SK-N-SH (cell line): ENCODE data around the gene ARHGAP11A. TPM values are rescaled to one million over a fixed set of nuclear protein-coding genes. Genes with fewer than 3 reads are reported as not detected.

Experiments
- CTCF ChIA-PET: fragments of 300-600, 350-600 bp; formaldehyde crosslinking; extraction: SDS; loops from one replicate; lab custom pipeline; 2021; lab: Yijun Ruan, JAX
- POLR2A ChIA-PET: fragments of 350-600 bp; sonication (Branson Sonifier 250); formaldehyde crosslinking; extraction: SDS; loops from one replicate; lab custom pipeline; 2020; ENCODE audit warnings: antibody characterized with exemption, inconsistent platforms; lab: Yijun Ruan, JAX
- DNase-seq: peaks from one replicate; pipeline ENCODE4 v3.0.0; 2012
- H2AFZ ChIP-seq: fragments of 200-600 bp; sonication (generic); 2 replicates; pipeline ENCODE4 v1.8.1; 2016; ENCODE audit warnings: antibody characterized with exemption, mild to moderate bottlenecking, low read depth
- H3F3A ChIP-seq: fragments of 200-600 bp; sonication (generic); replicated peaks from 2 replicates; pipeline ENCODE3; 2016; ENCODE audit warnings: antibody characterized with exemption, mild to moderate bottlenecking; ENCODE audit not compliant: insufficient read depth
- H3K27ac ChIP-seq, 2 experiments: fragments of 200-500 bp in 1 of 2; fragments of 200-600 bp in 1 of 2; sonication (Bioruptor generic) in 1 of 2; sonication (generic), shearing (Covaris generic) in 1 of 2; 2 replicates each; pipeline versions ENCODE4 v1.5.1 to v1.6.1; 2014 to 2016; ENCODE audit warnings: low read depth in 2 of 2, inconsistent platforms in 1 of 2, low read length in 1 of 2, mild to moderate bottlenecking in 1 of 2, mixed read lengths in 1 of 2
- H3K27me3 ChIP-seq: fragments of 200-600 bp; sonication (generic), shearing (Covaris generic); 2 replicates; pipeline ENCODE4 v1.6.1; 2016; ENCODE audit warnings: mixed run types; ENCODE audit not compliant: insufficient read depth
- H3K36me3 ChIP-seq, 2 experiments: fragments of 200-500 bp in 1 of 2; fragments of 200-600 bp in 1 of 2; sonication (Bioruptor generic) in 1 of 2; sonication (generic) in 1 of 2; replicated peaks in 1 of 2; 2 replicates each; pipeline versions ENCODE3 to v1.5.1; 2014 to 2016; ENCODE audit warnings: low read length in 1 of 2, mild to moderate bottlenecking in 1 of 2; ENCODE audit not compliant: insufficient read depth in 2 of 2, control insufficient read depth in 1 of 2
- H3K4me1 ChIP-seq, 2 experiments: fragments of 200-500 bp in 1 of 2; fragments of 200-600 bp in 1 of 2; sonication (Bioruptor generic) in 1 of 2; sonication (generic), shearing (Covaris generic) in 1 of 2; 2 replicates each; pipeline versions ENCODE4 v1.5.1 to v1.6.1; 2014 to 2016; ENCODE audit warnings: low read depth in 1 of 2, low read length in 1 of 2, mixed run types in 1 of 2; ENCODE audit not compliant: insufficient read depth in 2 of 2, control insufficient read depth in 1 of 2
- H3K4me2 ChIP-seq: fragments of 200-600 bp; sonication (generic), shearing (Covaris generic); 2 replicates; pipeline ENCODE4 v1.6.1; 2017; ENCODE audit warnings: mixed run types
- H3K4me3 ChIP-seq, 2 experiments: fragments of 200-500 bp in 1 of 2; fragments of 200-600 bp in 1 of 2; sonication (Bioruptor generic) in 1 of 2; sonication (generic), shearing (Covaris generic) in 1 of 2; 2 replicates each; pipeline versions ENCODE4 v1.5.1 to v1.8.1; 2014 to 2016; ENCODE audit warnings: low read depth in 2 of 2, inconsistent platforms in 1 of 2, low read length in 1 of 2, mild to moderate bottlenecking in 1 of 2, mixed read lengths in 1 of 2, moderate library complexity in 1 of 2
- H3K79me2 ChIP-seq: fragments of 200-600 bp; sonication (generic); 2 replicates; pipeline ENCODE4 v1.8.1; 2017; ENCODE audit warnings: mild to moderate bottlenecking; ENCODE audit not compliant: insufficient read depth
- H3K9ac ChIP-seq: fragments of 200-600 bp; sonication (generic); 2 replicates; pipeline ENCODE4 v1.6.1; 2017; ENCODE audit warnings: mixed run types
- H3K9me2 ChIP-seq: fragments of 200-600 bp; sonication (generic); 2 replicates; pipeline ENCODE4 v1.6.1; 2017; ENCODE audit warnings: mixed run types
- H3K9me3 ChIP-seq: fragments of 200-600 bp; sonication (generic); 2 replicates; pipeline ENCODE4 v1.6.1; 2017; ENCODE audit warnings: mixed run types, mild to moderate bottlenecking, moderate library complexity
- H4K20me1 ChIP-seq: fragments of 200-600 bp; sonication (generic); 2 replicates; pipeline ENCODE4 v1.6.1; 2017; ENCODE audit warnings: mild to moderate bottlenecking, mixed run types; ENCODE audit not compliant: insufficient read depth
- CHD2 ChIP-seq: fragments of 150-350 bp; IDR thresholded peaks from 2 replicates; pipeline ENCODE4 v1.6.1; 2018; ENCODE audit warnings: low read length; ENCODE audit not compliant: partially characterized antibody
- CTCF ChIP-seq: fragments of 200-600 bp; sonication (generic); IDR thresholded peaks from 2 replicates; pipeline ENCODE4 v1.6.1; 2017; ENCODE audit warnings: antibody characterized with exemption, mild to moderate bottlenecking, moderate library complexity
- EP300 ChIP-seq, 2 experiments: IDR thresholded peaks; 2 replicates each; pipeline versions ENCODE4 v1.4.0 to v1.6.1; 2012; ENCODE audit warnings: borderline replicate concordance in 1 of 2, low read depth in 1 of 2, low read length in 1 of 2
- FOSL2 ChIP-seq: IDR thresholded peaks from 2 replicates; pipeline ENCODE4 v1.4.0; 2012; ENCODE audit warnings: low read depth, mild to moderate bottlenecking, moderate library complexity, borderline replicate concordance
- GABPA ChIP-seq: IDR thresholded peaks from 2 replicates; pipeline ENCODE4 v1.4.0; 2012; ENCODE audit warnings: low read depth, mild to moderate bottlenecking
- IRF3 ChIP-seq: fragments of 150-350 bp; IDR thresholded peaks from 2 replicates; pipeline ENCODE4 v1.6.1; 2016; ENCODE audit warnings: mild to moderate bottlenecking, low read depth, low read length
- RCOR1 ChIP-seq: fragments of 150-350 bp; IDR thresholded peaks from 2 replicates; pipeline ENCODE4 v1.6.1; 2017; ENCODE audit warnings: antibody characterized with exemption, low read length
- REST ChIP-seq: IDR thresholded peaks from 2 replicates; pipeline ENCODE4 v1.6.1; 2012; ENCODE audit warnings: mild to moderate bottlenecking, low read depth, low read length, moderate library complexity
- SMC3 ChIP-seq: IDR thresholded peaks from 2 replicates; pipeline ENCODE4 v1.6.1; 2012; ENCODE audit warnings: low read depth, low read length, improper control_type of control experiment
- TAF1 ChIP-seq: IDR thresholded peaks from 2 replicates; pipeline ENCODE4 v1.6.1; 2012; ENCODE audit warnings: low read depth, mild to moderate bottlenecking, low read length, moderate library complexity, borderline replicate concordance
- TCF12 ChIP-seq: IDR thresholded peaks from 2 replicates; pipeline ENCODE4 v1.4.0; 2012
- USF1 ChIP-seq: IDR thresholded peaks from 2 replicates; pipeline ENCODE4 v1.4.0; 2012; ENCODE audit warnings: low read depth, borderline replicate concordance
- USF2 ChIP-seq: fragments of 150-350 bp; IDR thresholded peaks from 2 replicates; pipeline ENCODE4 v1.6.1; 2017; ENCODE audit warnings: antibody characterized with exemption, low read length, low read depth, borderline replicate concordance
- ZBTB33 ChIP-seq: IDR thresholded peaks from 2 replicates; pipeline ENCODE4 v1.4.0; 2012; ENCODE audit warnings: low read depth, borderline replicate concordance
- WGBS: methylation state at CpG from one replicate; pipeline ENCODE4 v1.1.6; 2017; ENCODE audit warnings: low lambda C conversion rate; 5-methylcytosine and 5-hydroxymethylcytosine counted together
- polyA plus RNA-seq, 3 experiments: library from polyadenylated mRNA; depleted of rRNA; stranded (reverse); fragments of >200 nt; gene quantifications; 2 replicates each; pipeline ENCODE4 v1.2.3, GENCODE V29; 2012

The ARHGAP11A gene
- polyA plus RNA-seq, 1 of the 3 experiments (the other 2 are of a cell fraction), result 4.8 TPM

- no peak overlapping the region for H3K4me3 ChIP-seq
- H4K20me1 ChIP-seq, result no peaks in the 10 kb centered on the region
These were observed 59.4 kb downstream of the ARHGAP11A start for GRCh38 chr15:32674681-32675080.

More at GRCh38 chr15:32674681-32675080, 59.4 kb downstream of the ARHGAP11A start:
- Histone ChIP-seq H3K9ac (no peak overlapping the region), H3K9me2 (no peaks in the 10 kb centered on the region), H3K27ac (no peak overlapping the region), H2AFZ (no peak overlapping the region), H3K27me3 (no peaks in the 10 kb centered on the region), H3K4me1 (peaks cover 0 to 9% of the 10 kb centered on the region in 2 experiments; a peak in 2 of 4 replicates), H3F3A (no peaks in the 10 kb centered on the region), H3K9me3 (no peaks in the 10 kb centered on the region), H3K4me2 (no peak overlapping the region), H3K36me3 (no peaks in the 10 kb centered on the region), H3K79me2 (no peaks in the 10 kb centered on the region)
- POLR2A ChIA-PET, result no interaction called here
- TF ChIP-seq GABPA (no peak), USF2 (no peak), CTCF (no peak), FOSL2 (no peak), CHD2 (no peak), RCOR1 (no peak), EP300 (IDR thresholded peaks at IDR 0.05; ENCODE audit: borderline replicate concordance in 1 of 2, low read depth in 1 of 2, low read length in 1 of 2) (no peak), TCF12 (no peak), REST (no peak), ZBTB33 (no peak), TAF1 (no peak), IRF3 (no peak), USF1 (no peak), SMC3 (no peak)
- CTCF ChIA-PET, result interaction anchor here (1.1 to 1.5 kb wide), 2 partner anchors 12 to 24 kb away, joined by 3 to 8 read pairs; no protein-coding TSS in a partner anchor
- DNase-seq, result no peak
- WGBS, result 96% methylated on average over 2 of the region's 2 CpGs
